SKM-1 treated with dmso at 0.1 percent for 144 hours (cell line): ENCODE measurements around the gene UBE2G2.

Experiments used
- DNase-seq: peaks from one replicate; lab custom pipeline; 2025; ENCODE audit not compliant: unreplicated experiment; lab: John Stamatoyannopoulos, UW

UBE2G2 gene, protein sequence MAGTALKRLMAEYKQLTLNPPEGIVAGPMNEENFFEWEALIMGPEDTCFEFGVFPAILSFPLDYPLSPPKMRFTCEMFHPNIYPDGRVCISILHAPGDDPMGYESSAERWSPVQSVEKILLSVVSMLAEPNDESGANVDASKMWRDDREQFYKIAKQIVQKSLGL

DNA sequence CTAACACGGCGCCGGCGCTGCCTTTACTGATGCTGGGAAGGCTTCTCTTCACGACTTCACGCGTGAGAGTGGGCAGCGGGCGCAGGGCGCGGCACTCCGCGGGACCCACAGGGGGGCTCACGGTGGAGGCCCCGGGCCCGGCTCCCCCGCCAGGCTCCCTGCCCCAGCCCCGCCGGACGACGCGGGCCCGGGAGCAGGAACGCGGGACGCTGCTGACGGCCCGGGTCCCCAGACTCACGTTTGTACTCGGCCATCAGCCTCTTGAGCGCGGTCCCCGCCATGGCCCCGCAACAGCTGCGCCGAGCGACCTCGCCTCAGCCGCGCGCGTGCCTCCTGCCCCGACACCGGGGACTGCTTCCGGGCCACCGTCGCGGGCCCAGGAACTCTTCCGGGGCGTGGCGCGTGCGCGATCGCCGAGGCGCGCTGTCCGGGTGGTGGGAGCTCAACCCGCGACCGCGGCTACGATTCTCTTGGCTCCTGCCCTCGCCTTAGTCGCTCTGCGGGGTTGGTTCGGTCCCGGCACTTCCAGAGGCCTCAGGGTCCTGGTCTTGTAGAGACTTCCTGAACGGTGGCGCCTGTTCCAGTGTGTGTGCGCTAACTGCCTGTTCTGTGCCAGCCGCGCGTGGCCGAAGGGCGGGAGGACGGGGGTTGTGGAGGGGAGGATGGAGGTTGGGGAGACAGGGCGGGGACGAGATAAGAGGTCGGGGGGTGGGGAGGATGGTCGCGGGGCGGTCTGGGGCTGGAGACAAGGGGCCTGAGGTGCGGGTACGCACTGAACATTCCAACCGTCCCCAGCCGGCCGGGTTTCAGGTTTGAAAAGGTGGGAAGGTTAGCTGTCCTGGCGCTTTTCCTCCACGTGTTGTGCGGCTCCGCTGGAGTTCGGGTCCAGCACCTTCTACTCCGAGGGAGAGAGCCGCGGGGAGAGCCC, at the start of gene UBE2G2:
Gene UBE2G2 (minus strand): TSS at position 353 of the 928 bp plus-strand sequence. CDS start 72 bp downstream, at position 281.
- peak; percentile 73 for DNase-seq

DNA sequence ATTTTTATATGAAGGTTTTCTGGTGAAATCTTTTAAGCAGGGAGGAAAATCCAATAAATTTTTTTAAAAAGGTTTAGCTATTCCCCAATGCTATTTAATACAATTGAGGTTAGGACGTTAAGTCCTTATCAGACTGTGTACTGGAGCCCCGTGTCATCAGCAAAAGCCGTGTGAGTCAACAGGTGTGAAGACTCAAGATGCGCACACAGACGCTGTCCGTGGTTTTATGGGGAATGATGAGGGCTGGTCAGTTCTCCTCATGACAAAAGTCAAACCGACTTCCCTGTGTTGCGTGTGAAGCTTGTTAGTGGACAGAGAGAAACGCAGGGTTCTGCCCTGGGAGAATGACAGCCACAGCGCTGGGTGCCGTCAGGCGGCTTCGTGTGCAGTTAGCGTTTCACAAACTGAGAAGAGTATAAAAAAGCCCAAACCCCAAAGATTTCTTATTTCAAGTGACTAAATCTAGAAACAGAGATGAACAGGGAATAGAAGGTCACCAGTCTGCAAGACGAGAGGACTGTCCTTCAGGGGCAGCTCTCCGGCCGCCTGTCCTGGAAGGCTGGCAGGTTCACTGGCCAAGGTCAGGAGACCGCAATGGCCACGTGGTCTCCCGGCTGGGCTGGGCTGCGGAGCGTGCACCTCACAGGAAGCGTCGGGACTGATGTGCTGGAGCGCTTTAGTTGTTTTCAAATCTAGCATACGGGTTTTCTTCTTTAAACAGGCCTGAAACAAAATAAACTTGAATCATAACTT, 49.5 kb upstream of the UBE2G2 start:
- DNase-seq = no peak

DNA sequence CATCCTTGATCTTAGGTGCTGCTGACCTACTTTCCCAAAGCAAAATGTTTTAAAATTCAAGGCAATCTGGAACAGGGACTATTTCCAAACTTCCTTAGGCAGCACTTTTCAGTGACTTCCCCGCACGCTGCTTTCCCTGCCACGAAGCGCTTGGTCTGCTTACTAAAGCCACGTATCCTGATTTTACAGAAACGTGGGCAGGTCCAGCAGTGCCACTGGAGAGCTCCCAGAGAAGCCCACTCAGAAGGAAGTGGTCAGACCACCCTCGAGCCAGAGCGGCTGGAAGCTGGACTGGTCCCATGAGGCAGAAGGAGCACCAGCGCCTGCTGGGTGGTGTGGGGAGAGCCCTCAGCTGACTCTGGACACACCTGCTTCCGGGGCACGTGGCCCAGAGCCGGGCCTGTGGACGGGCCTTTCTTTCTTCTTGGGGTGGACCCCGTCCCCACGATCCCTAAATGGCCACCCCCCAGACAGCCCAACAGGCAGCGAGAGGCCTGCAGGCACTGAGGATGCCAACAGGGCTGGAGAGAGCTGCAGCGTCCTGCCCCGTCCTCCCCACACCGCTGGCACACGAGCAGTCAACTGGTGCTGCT, 48.7 kb upstream of the UBE2G2 start:
- no peak for DNase-seq

DNA sequence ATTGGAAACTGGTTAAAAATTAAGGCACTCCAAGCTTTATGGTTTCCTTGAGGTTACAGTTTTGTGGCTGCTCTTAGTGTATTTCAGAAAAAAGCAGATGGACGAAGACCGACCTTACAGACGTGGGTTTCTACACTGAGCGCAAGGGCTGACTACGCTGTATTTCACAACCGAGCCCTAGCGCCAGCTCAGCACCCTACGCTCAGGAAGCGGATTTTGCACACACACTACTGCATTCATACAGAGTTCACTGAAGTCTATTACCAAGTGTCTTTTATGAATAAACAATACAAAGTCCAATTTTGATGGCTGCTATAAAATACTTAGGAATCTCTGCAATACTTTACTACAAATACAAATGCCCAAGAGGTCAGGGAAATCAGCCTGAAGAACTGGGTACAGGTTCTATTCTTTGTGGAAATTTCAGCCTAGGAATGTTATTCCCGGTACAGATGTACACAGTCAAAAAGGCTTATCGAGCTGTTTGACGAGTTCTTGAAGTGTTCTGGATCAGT, 48.1 kb upstream of the UBE2G2 start:
- no peak for DNase-seq

DNA sequence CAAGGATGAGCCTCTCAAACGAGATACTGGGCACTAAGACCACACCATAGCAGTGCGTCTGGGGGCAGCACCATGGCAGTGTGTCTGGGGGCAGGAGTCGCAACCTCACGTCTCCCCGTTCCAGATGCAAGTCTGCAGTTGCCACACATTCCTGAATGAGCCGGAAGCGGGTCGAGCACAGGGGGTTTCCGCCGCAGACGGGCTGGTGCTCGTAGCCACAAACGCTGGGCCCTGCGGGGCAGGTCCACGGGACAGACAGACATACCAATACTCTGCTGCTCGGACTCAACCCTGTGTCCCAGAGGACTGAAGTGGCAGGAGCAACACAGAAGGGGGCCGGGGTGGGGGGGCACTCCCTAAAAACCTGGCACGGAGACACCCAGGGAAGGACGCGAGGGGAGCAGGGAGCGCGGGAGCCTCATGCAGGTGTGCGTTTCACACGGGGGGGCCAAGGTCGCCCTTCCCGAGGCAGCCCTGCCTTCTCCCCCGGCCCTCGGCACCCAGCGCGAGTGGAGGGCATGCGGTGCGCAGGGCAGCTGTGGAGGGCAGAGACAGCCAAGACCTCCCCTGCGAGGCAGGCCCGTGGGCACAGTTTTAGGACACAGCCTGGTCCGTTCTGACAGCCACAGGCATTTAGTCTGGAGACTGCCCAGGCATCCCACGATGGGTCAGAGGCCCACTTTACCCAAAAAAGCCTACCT, 47.4 kb upstream of the UBE2G2 start:
- no peak for DNase-seq

DNA sequence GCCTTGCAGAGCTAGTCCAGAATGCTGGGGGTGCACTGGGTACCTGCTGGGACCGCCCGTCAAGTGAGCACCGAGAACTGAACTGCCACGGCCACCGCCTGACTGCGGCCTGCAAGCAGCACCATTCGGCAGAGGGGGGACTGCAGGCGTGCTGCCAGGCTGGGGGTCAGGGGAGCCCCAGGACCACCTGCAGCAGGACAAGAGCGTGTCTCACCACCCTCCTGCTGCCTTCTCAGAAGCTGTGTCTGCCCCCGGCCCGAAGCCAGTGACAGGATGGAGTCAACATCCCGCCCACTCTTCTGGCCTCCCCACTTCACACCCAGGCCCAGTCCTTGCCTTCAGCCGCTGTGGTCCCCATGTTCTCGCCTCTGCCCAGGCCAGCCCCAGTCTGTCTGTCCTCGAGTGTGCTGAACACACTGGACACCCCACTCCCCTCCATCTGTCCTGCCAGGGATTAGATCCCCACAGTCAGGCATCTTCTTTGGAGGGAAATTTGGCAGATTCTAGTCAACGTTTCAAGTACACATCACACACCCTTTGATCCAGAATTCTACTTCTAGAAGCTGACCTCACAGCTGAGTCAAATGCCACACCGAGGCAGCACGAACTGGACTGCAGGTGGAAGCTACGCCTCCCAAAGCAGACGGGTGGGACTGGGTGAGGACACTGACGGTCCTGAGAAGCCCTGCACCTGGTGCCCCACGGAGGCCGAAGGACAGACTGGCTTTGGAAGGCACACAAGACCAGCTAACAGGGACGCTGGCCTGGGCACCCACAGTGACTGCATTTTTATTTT, 45.8 kb upstream of the UBE2G2 start:
- no peak for DNase-seq

DNA sequence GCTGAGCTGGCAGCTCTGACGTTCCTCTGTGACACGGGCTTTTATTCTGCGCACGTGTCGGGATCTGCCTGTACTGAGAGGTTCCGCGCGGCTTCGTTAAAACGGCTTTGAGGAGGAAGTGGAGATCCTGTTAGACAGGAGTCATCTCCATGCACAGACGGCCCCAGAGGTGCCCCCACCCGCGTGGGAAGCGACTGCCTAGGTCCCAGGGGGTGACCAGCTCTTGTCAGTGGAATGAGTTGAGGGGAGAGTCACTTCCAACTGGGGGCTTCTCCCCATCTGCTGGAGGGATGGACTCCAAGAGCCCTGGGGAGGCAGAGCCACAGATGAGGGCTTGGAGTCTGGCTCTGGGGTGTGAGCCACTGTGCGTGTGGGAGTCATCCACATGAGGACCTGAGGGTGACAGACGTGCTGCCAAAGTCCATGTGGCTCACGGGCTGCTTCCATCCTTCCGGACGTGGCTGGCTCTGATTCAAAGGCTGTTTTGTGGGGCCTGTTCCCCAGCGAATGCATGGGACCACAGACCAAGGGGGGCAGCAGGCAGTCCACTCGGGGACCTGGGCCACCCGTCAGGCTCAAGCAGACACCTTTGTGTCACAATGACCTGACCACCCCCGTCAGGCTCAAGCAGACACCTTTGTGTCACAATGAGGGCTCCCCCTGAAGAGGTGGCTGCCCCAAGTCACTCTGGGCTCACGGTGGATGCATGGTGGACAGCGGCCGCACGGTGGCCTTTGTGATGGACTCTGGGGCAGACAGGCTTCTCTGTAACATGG, 45.1 kb upstream of the UBE2G2 start:
- DNase-seq = peak; percentile 29

DNA sequence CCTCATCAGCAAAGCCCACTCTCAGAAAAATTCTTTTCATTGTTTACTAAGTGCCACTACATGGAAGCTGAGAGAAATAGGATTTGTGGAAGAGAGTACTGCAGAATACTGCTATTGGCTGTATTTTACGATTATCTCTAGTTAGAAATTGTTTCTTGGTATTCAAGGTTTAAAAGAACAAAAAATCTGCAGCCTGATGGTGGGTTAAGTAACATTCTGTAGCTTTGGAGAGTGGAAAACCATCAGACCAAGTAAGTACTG, 44.5 kb upstream of the UBE2G2 start:
- no peak for DNase-seq

DNA sequence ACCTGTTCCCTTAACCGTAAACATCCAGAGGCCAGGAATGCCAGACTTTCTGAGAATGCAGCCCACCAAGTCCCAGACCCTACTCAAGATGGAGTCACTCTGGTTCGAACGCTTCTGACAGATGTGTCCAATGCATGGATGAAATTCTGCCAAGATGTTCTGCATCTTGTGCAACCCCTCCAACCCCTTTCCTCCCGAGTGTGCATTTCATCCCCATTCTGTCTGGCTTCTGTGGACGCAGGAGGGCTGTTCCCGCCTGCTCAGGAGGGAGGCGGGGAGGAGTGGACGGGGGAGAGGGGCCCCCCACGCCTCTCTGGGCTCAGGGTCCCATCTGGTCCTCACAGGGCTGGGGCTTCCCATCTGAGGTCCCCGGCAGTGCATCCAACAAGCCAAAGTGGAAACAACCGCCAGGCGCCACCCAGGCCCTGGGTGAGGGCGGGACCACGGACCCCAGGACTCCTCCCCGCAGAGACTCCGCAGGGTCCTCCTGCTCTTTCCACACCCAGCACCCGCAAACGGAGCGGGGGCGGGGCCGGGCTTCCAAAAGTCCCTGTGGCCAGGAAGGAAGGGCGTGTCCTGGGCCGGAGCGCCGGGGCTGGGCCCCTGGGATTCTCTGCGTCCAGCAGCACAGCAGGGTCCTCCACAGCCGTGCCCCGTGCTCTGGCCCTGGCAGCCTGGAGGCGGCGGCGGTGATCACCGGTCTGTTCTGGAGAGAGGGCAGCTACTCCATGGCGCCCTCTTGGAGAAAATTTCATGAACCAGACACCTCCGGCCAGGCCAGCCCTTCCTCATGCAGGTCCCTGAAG, 44.0 kb upstream of the UBE2G2 start:
- peak; percentile 72 for DNase-seq

DNA sequence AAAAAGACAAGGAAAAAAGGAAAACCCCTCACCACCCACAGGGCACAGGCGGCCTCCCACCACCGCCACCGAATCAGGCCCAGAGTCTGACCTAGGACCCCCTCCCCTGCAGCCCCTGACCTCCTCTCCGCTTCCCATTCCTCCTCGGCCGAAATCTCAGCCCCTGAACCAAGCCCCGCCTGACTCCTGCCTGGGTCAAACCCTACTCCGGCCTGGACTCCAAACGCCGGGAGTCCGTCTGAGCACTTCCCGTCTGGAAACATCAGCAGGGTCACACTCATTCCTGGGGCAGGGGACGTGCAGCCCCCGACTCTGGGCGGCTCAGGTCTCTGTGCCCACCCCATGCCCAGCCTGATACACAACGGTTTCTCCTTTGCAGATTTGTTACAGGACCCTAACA, 42.6 kb upstream of the UBE2G2 start:
- no peak for DNase-seq

DNA sequence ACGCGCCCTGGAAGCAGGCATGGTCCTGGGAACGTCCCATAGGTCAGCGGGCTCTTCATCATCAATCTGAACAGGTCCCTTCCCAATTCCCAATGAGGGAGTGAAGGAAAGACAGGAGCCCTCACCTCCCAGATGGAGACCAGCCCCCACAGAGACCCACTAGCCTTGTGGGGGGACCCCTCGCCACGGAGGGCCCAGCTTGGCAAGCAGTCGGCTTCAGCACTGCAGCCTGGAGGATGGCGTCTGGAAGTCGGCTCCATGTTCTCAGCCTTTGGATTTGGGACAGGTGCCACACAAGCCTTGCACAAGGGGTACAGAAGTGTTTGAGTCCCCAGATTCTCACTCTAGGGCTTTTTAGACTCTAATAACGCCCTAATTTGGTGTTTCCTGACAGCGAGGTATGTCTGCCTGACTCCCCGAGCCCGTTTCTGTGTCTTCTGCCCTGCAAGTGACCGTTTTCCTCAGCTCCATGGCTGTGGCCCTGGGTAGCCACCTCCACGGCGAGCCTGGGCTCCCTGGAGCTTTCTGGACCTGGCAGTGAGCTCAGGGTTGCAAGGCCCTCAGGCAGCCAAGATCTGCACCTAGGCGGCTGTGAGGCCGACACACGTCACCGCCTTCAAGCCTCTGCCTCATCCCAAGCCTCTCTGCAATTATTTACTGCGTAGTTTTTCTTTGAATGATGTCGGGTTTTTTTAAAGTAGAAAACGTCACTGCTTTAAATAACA, 41.3 kb upstream of the UBE2G2 start:
- no peak for DNase-seq

DNA sequence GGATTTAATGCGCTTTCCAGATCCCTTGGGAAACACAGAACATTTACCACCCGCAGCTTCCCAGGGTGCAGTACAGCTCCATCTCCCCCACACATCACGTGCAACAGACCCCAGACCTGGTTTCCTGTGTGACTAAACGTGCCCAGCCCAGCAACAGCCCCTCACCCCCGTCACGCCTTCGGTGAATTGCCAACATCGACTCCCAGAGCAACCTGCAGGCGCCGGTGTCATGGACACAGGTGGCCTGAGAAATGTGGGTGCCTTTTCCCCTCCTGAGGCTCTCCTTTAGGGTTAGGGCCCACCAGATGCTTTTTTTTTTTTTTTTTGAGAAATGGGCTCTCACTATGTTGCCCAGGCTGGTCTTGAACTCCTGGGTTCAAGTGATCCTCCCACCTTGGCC, 40.5 kb upstream of the UBE2G2 start:
- no peak for DNase-seq

DNA sequence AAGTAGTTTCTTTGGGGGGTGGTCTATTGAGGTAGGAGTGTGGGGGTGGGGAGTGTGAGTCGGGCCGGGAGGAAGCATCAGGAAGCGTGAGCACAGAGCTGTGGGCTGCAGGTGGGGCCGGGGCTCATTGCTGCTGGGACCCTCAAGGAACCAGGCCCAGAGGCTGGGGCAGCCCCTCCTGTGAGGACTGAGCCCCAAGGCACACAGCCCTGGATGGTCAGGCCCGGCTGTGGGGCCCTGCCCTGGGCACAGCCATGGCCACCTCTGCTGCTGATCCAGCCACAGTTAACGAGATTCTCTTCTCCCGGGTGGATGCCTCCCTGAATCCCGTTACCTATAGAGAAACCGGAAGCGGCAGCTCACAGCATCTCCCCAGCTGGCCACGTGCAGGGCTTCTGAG, 39.2 kb upstream of the UBE2G2 start:
- no peak for DNase-seq

DNA sequence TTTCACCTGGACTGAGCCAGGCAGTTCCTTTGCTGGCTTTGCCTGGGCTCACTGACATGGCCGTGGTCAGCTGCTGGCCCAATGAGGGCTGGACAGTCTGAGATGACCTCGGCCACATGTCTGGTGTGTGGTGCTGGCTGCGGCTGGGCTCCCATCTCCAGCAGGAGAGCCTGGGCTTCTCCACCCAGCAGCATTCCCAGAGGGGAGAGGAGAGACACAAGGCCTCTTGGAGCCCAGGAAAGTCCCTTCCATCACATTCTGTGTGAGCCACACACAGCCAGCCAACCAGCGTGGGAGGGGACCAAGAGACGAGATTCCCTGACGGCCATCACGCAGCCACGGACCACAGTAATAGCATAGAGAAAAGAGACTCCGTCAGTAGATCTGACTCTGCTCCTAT, 37.3 kb upstream of the UBE2G2 start:
- no peak for DNase-seq

DNA sequence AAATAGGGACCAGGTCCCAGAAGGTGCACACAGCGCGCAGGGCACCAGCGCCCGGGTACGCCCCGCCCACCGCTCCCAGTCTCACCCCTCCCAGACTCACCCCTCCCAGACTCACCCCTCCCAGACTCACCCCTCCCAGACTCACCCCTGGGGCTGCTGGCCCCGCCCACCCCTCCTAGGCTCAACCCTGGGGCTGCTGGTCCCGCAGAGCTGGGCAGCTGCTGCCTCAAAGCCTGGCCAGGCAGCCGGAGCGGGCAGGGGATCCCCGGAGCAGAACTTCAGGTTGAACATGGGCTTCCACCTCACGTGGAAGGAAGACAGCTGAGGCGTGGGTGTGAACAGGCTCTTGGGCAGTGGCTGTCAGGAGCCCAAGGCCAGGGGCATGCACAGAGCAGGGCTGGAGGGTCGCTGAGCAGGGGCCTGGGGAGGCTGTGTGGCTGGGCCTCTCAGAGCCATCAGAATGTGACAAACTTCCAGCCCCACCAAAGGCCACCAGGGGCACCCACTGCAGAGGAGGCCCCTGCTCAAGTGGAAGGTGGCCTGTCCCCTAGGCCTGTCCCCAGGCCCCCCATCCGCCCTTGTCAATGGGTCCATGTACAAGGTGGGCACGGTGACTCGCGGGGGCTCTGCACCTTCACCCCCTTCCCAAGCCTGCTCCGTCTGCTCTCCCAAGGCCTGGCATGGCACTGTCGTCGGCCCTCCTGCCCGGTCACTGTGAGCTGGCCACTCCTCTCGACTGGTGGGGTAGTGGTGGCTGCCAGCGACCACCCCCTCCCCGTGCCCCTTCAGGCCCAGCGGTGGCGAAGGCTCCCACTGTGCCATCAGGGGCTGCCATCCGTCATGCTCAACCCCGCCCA, 36.6 kb upstream of the UBE2G2 start:
- no peak for DNase-seq

DNA sequence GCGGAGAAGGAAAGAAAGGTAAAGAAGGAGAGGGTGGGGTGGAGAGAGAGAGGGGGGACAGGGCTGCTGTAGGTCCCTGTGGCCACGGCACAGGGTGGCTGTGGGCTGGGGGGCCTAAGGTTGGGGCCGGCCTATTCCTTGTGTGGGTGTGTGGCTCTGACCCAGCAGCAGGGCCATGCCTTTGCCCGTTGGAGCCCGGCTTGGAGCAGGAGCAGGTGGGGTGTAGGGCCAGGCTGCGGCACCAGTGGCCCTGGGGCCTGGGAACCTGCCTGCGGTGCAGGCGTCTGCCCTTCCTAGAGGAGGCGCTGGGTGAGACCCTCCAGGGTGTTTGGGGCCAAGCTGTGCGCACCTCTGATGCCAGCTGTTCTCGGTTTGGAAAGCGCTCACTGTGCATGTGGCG, 35.9 kb upstream of the UBE2G2 start:
- DNase-seq = no peak
